Smooth muscle cell (in vitro differentiated cells): ENCODE results near the gene KIF26B. TPM values are rescaled to one million over a fixed set of nuclear protein-coding genes. Genes with fewer than 3 reads are reported as not detected.
A peak's percentile ranks its signal among the peaks of the same experiment; 100 is the strongest.

Experiments
- DNase-seq: peaks from one replicate; lab custom pipeline; 2025; ENCODE audit not compliant: unreplicated experiment; lab: John Stamatoyannopoulos, UW
- H2AFZ ChIP-seq: fragments of 200-600 bp; sonication (generic); 2 replicates; pipeline ENCODE4 v1.6.0; 2016; ENCODE audit warnings: antibody characterized with exemption, low read depth, mild to moderate bottlenecking
- H3F3A ChIP-seq: fragments of 200-600 bp; sonication (generic); 2 replicates; pipeline ENCODE4 v1.6.0; 2017; ENCODE audit warnings: antibody characterized with exemption, low read depth
- H3K27ac ChIP-seq: fragments of 200-600 bp; sonication (generic); 2 replicates; pipeline ENCODE4 v1.5.1; 2016; ENCODE audit warnings: low read depth, mild to moderate bottlenecking
- H3K27me3 ChIP-seq: fragments of 200-600 bp; sonication (generic); 2 replicates; pipeline ENCODE4 v1.6.1; 2016; ENCODE audit warnings: low read depth, mild to moderate bottlenecking
- H3K36me3 ChIP-seq: fragments of 200-600 bp; sonication (generic); 2 replicates; pipeline ENCODE4 v1.5.1; 2016; ENCODE audit warnings: low read depth
- H3K4me1 ChIP-seq: fragments of 200-600 bp; sonication (generic); 2 replicates; pipeline ENCODE4 v1.5.1; 2016; ENCODE audit warnings: low read depth
- H3K4me2 ChIP-seq: fragments of 200-600 bp; sonication (generic); 2 replicates; pipeline ENCODE4 v1.6.0; 2016; ENCODE audit warnings: mild to moderate bottlenecking
- H3K4me3 ChIP-seq: fragments of 200-600 bp; sonication (generic); 2 replicates; pipeline ENCODE4 v1.5.1; 2016; ENCODE audit warnings: mild to moderate bottlenecking
- H3K79me2 ChIP-seq: fragments of 200-600 bp; sonication (generic); 2 replicates; pipeline ENCODE4 v1.6.0; 2016; ENCODE audit warnings: low read depth, mild to moderate bottlenecking
- H3K9ac ChIP-seq: fragments of 200-600 bp; sonication (generic); 2 replicates; pipeline ENCODE4 v1.6.0; 2016; ENCODE audit warnings: low read depth
- H3K9me3 ChIP-seq: fragments of 200-600 bp; sonication (generic); replicated peaks from 2 replicates; pipeline ENCODE4 v1.5.1; 2016; ENCODE audit warnings: low read depth
- H4K20me1 ChIP-seq: fragments of 200-600 bp; sonication (generic); 2 replicates; pipeline ENCODE4 v1.6.0; 2016; ENCODE audit warnings: low read depth
- CTCF ChIP-seq: fragments of 200-600 bp; sonication (generic); IDR thresholded peaks from 2 replicates; pipeline ENCODE4 v1.5.1; 2017; ENCODE audit warnings: borderline replicate concordance, mild to moderate bottlenecking, antibody characterized with exemption; ENCODE audit not compliant: insufficient read depth, poor library complexity, severe bottlenecking
- WGBS: methylation state at CpG from one replicate; pipeline ENCODE4 v1.1.7; 2016; ENCODE audit warnings: low lambda C conversion rate; 5-methylcytosine and 5-hydroxymethylcytosine counted together
- polyA plus RNA-seq: library from polyadenylated mRNA; unstranded; fragments of >200 nt; fragmentation: Nextera tagmentation; extraction: Ambion mirVana; gene quantifications from 2 replicates; pipeline ENCODE4 v1.2.1, GENCODE V29; 2016
- total RNA-seq: library from RNA; depleted of rRNA; stranded (reverse); fragments of >200 nt; gene quantifications from 2 replicates; pipeline ENCODE4 v1.2.3, GENCODE V29; 2014

KIF26B gene
- total and polyA plus RNA-seq, 2 experiments from 2014 or later, result 24.9 to 43.3 TPM

- no peaks in the 10 kb centered on the region for H3K27me3 ChIP-seq
- H3K27ac ChIP-seq, result peak overlapping the region; percentile 89
- DNase-seq, result no peak
Observed at GRCh38 chr1:245345191-245345884, 190.6 kb downstream of the KIF26B start.

GRCh38 chr1:245348626-245349025, 193.8 kb downstream of the KIF26B start:
- Histone ChIP-seq H3K79me2 (peaks cover 37% of the 10 kb centered on the region), H3K27ac (no peak overlapping the region), H3K9ac (no peak overlapping the region), H3K4me3 (no peak overlapping the region), H3F3A (peaks cover 7% of the 10 kb centered on the region), H3K4me2 (no peak overlapping the region), H3K9me3 (no peaks in the 10 kb centered on the region), H3K27me3 (no peaks in the 10 kb centered on the region), H2AFZ (no peak overlapping the region), H3K36me3 (no peaks in the 10 kb centered on the region), H4K20me1 (peaks cover 88% of the 10 kb centered on the region), H3K4me1 (no peaks in the 10 kb centered on the region)
- TF ChIP-seq CTCF, result no peak
- DNase-seq, result no peak
- WGBS, result 95% methylated on average over 9 of the region's 9 CpGs

More at GRCh38 chr1:245345191-245345884, 190.6 kb downstream of the KIF26B start:
- Histone ChIP-seq H3K79me2 (peaks cover 38% of the 10 kb centered on the region), H2AFZ (no peak overlapping the region), H3K36me3 (no peaks in the 10 kb centered on the region), H3K4me3 (no peak overlapping the region), H3K9ac (peak overlapping the region; percentile 31), H4K20me1 (peaks cover 59% of the 10 kb centered on the region), H3K4me2 (peak overlapping the region; percentile 44), H3K9me3 (no peaks in the 10 kb centered on the region), H3F3A (no peaks in the 10 kb centered on the region), H3K4me1 (no peaks in the 10 kb centered on the region)
- 60% methylated on average over 25 of the region's 25 CpGs for WGBS
- no peak for TF ChIP-seq CTCF

GRCh38 chr1:245353411-245353810, 198.6 kb downstream of the KIF26B start:
- Histone ChIP-seq H3F3A (peaks cover 7% of the 10 kb centered on the region), H3K4me1 (no peaks in the 10 kb centered on the region), H3K9ac (no peak overlapping the region), H3K4me3 (no peak overlapping the region), H3K79me2 (peaks cover 60% of the 10 kb centered on the region), H2AFZ (no peak overlapping the region), H3K9me3 (no peaks in the 10 kb centered on the region), H3K27me3 (no peaks in the 10 kb centered on the region), H4K20me1 (peaks cover 93% of the 10 kb centered on the region), H3K4me2 (no peak overlapping the region), H3K36me3 (no peaks in the 10 kb centered on the region), H3K27ac (no peak overlapping the region)
- no peak for DNase-seq
- WGBS, result 76% methylated on average over 7 of the region's 7 CpGs
- no peak for TF ChIP-seq CTCF
